ENCODE measurements around the gene PCDHGA5.
"Not testable (repeated sequence)": the region's sequence is repeated elsewhere in the genome, so short reads cannot be mapped to it uniquely, and the experiment has no call there.

Gene PCDHGA5

DNA sequence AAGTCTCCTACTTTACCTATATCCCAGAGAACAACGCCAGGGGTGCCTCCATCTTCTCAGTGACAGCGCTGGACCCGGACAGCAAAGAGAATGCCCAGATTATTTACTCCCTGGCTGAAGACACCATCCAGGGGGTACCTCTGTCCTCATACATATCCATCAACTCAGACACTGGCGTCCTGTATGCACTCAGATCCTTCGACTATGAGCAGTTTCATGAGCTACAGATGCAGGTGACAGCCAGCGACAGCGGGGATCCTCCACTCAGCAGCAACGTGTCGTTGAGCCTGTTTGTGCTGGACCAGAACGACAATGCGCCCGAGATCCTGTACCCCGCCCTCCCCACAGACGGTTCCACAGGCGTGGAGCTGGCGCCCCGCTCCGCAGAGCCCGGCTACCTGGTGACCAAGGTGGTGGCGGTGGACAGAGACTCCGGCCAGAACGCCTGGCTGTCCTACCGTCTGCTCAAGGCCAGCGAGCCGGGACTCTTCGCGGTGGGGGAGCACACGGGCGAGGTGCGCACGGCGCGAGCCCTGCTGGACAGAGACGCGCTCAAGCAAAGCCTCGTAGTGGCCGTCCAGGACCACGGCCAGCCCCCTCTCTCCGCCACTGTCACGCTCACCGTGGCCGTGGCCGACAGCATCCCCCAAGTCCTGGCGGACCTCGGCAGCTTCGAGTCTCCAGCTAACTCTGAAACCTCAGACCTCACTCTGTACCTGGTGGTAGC is 50.7 kb downstream of the PCDHGA5 start:
- DNase-seq (ENCODE audit: low spot score): not testable (repeated sequence)

DNA sequence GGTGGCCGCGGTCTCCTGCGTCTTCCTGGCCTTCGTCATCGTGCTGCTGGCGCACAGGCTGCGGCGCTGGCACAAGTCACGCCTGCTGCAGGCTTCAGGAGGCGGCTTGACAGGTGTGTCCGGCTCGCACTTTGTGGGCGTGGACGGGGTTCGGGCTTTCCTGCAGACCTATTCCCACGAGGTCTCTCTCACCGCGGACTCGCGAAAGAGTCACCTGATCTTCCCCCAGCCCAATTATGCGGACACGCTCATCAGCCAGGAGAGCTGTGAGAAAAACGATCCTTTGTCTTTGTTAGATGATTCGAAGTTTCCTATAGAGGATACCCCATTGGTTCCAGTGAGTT is 51.3 kb downstream of the PCDHGA5 start:
- DNase-seq (ENCODE audit: low spot score): not testable (repeated sequence)

Data from Ammon's horn (tissue), 1 donor.